Left ventricle myocardium superior (tissue), 1 donor: ENCODE data around the gene TEK. TPM values are rescaled to one million over a fixed set of nuclear protein-coding genes. Genes with fewer than 3 reads are reported as not detected.

Source experiments
- ATAC-seq: fragments of 200-7000 bp; cut with Tn5 transposase; one replicate; pipeline ENCODE4 v1.9.1; 2020; ENCODE audit warnings: mild to moderate bottlenecking, moderate library complexity
- DNase-seq: peaks from one replicate; pipeline ENCODE4 v3.0.0-alpha.2; 2020
- intact Hi-C: fragments of 100-400 bp; cut with micrococcal nuclease; formaldehyde crosslinking; loops from one replicate; pipeline ENCODE4 v1.11.0; 2022
- total RNA-seq: library from RNA; stranded (reverse); fragmentation: NEBNext Ultra II Directional; extraction: Animal tissue kit (Norgen Biotek cat#: 25700); gene quantifications from one replicate; pipeline ENCODE4 v1.2.1, GENCODE V29; 2021
- donor health status: DM: no; HTN: yes; CAD: no; lungs with severe emphysema.

Gene TEK
- total RNA-seq, 1 donor from 2014 or later: 22.2 TPM

DNA sequence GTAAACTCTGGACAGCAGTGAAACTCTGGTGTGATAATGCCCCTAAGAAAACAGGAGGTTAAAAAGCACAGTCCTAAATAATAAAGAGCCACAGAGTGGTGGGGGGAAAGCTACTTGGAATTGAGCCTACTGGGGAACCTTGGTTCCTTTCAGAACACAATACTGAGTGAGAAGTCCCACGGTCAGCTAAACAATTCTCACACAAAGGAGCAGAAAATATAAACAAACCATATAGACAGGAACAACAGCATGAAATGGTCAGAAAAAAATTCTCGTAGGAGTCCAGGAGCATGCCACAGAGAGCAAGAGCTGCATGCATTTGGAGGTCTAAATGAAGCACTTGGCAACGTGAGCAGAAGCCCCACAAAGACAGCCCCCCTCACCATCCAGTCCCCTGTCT lies 56.0 kb downstream of the TEK start:
- no peak for ATAC-seq
- intact Hi-C loops: no loop called here
- DNase-seq: no peak

DNA sequence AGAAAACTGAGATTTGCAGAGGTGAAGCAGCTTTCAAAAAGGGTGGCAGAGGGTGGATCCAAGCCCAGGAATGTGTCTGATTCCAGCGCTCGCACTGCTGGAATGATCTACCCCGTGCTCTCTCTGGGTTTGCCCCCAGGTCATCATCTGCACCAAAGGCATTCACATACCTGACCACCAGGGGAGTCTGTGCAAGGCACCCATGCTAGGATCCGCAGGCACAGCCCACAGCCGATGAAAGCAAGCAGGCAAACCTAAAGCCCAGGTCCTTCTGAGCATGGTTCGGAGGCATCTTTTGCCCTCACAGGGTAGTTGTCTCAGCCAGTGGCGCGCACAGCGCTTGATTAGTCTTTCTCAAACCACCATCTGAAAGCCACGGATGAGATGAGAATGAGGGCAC lies 56.6 kb downstream of the TEK start:
- intact Hi-C loops: no loop called here
- DNase-seq (no peak), ATAC-seq (no peak)

DNA sequence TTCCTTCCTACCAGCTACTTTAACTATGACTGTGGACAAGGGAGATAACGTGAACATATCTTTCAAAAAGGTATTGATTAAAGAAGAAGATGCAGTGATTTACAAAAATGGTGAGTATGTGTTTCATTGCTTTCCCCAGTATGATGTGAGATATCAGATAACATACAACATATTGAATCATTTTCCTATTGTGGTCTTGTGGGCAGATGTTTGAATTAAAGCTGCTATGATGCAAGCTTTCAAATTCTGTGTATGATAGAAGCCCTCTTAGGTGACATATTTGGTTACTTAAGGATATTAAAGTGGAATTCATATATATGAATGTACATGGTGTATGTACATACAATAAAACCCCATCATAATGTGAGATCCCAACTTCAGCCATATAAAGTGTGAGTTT lies 59.5 kb downstream of the TEK start:
- DNase-seq (no peak), ATAC-seq (no peak)
- intact Hi-C loops: no loop called here

DNA sequence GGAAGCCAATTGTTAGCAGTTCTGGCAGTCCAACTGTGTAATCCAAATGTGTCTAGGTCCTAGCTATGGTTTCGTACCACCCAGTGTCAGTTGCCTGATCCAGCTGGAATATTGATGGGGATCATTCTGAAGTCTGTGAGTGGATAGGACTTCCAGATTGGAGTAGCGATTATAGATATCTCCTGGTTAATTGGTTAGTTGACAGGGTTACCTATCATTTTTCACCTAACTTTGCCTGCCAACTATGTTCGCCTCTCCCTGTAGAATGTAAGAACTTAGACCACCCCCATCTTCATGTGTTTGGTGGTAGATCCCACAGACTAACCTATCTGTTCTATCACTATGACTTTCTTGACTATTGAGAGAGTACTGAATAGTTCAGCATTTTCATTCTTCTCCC lies 59.9 kb downstream of the TEK start:
- no peak for DNase-seq
- intact Hi-C loops: no loop called here
- ATAC-seq: no peak

DNA sequence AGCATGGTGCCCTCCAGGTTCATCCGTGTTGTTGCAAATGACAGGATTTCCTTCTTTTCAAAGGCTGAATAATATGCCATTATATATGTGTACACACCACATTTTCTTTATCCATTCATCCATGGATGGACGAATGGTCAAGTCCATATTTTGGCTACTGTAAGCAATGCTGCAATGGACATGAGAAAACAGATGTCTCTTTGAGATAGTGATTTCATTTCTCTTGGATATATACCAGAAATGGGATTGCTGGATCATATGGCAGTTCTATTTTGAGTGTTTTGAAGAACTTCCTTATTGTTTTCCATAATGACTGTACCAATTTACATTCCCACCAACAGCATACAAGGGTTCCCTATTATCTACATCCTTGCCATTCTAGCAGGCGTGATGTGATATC lies 67.9 kb downstream of the TEK start:
- DNase-seq (no peak), ATAC-seq (no peak)
- intact Hi-C loops: no loop called here

DNA sequence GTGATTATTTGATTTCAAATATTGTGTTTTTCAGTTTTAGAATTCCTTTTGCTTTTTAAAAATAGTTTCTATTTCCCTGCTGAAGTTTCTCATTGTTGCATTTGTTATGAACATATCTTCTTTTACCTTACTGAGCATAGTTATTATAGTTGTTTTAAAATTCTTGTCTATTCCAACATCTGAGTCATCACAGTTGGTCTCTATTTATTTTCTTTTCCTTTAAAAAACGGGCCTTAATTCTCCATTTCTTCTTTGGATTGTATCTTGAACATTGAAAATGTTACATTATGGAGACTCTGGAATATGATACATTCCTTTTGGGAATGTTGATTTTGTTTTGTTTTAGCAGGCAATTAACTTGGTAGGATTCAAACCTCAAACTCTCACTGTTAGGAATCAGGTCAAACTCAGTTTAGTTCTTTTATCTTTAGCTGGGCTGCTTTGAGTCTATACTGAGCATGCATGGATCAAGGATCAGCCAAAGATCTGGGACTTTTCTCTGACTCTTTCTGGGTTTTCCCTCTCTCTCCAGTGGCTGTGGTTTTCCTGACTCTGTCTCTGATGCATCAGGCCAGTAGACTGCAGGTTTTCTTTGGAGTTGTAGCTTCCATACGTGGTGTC lies 70.3 kb downstream of the TEK start:
- no peak for DNase-seq
- no peak for ATAC-seq
- intact Hi-C loops: no loop called here

DNA sequence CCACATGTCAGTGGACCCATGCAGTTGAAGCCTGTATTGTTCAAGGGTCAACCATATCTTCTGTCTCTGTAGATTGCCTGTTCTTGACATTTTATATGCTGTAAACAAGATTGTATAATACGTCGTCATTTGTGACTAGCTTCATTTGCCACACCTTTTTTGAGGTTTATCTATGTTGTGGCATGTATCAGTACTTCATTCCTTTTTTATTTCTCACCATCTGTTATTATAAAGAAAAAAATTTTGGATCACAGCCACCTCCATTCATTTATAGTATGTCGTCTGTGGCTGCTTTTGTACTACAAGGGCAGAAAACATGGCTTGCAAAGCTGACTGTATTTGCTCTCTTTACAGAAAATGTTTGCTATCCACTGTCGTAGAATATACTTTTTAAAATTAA lies 72.4 kb downstream of the TEK start:
- ATAC-seq (no peak), DNase-seq (no peak)
- intact Hi-C loops: no loop called here

DNA sequence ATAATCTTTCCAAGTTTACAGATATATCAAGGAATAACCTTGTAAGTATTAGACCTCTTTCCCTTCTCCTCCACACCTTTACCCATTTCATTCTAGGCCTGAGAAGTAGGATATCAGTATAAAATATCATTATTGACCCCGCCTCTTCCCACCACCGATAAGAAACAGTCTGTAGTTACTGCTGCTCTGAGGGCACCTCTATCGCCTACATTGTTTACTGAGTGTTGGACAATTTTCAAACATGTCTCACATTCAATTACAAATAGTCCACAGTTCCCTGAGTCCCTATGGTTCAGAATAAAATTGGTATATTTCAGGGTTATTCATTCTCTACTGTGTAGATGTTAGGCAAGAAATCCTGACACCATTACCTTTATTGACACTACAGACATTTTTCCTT lies 73.4 kb downstream of the TEK start:
- ATAC-seq (no peak), DNase-seq (no peak)
- intact Hi-C loops: no loop called here

DNA sequence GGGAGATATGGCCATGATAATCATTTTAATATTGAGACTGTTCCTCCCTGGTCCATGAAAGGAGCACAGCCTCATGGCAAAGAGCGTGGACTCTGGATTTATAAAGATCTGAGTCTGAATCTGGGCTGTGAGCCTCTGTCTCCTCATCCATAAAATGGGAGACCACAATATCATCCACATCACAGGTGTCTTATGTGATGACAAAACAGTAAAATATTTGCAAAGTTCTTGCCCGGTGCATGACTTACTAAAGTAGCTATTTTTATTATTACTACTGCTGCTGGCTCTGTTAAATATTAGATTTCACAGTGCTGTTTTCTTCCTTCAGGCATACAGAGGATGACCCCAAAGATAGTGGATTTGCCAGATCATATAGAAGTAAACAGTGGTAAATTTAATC lies 74.1 kb downstream of the TEK start:
- ATAC-seq (no peak), DNase-seq (no peak)
- intact Hi-C loops: no loop called here

DNA sequence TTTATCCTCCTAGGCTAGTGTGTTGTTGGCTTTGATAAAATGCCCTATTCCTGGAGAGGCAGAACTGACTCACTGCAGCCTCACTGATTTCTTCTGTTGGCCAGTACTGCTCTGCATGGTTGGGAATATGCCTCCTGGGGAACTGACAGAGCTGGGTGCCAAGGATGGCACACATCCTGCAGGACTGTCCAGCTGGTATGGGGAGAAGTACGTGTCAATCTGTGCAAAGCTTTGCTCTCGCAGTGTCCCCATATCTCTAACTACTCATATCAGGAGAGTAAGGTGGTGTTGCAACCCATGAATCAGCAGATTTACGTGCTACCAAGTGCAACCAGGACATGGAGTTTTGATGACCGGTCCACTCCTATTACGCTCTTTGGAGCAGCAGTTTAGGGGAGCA lies 74.7 kb downstream of the TEK start:
- ATAC-seq: no peak
- intact Hi-C loops: no loop called here

DNA sequence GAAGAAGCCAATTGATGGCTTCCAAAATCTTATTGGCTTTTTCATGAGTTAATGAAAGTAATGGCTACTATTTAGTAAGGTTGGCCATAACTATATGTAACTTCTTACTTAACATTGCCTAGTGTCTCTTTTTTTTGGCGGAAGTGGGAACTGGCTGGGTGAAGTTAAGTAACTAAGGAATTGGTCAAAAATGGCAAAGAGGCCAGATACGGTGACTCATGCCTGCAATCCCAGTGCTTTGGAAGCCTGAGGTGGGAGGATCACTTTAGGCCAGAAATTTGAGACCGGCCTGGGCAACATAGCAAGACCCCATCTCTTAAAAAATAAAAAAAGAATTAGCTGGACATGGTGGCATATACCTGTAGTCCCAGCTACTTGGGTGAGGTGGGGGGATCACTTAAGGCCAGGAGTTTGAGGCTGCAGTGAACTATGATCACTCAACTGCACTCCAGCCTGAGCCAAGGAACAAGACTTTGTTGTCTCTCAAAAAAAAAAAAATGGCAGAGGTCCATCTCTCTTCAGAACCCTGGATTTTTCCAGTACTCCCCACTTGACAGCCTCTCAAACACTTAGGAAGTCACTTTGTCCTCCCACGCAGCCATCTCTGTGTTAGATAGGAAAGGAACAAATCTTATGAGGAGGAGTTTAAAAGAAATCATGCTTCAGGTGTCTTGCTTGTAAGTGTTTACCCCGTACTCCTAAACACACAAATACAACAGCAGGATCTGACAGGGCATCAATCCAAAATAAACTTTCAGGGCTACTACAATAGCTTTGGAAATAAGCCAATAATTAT lies 75.7 kb downstream of the TEK start:
- intact Hi-C loops: no loop called here
- no peak for DNase-seq
- peak; percentile 48 for ATAC-seq

More for the DNA sequence above, 74.7 kb downstream of the TEK start:
- no peak for DNase-seq

DNA sequence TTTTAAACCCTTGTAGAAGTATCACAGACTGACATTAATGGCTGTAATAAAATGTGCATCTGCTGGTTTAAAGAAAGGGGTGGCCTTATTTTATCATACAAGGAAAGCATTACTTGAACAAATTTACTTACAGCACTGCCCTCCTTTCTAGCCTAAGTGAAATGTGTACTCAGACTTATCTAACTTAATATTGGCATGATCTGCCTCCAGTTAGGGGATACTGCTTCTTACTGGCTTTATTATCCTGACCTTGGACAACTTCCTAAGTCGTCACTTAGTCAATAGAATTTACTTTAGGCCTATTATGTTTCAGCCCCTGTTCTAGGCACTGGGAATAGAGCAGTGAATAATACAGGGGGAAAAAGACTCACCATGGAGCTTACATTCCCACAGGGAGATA lies 79.4 kb downstream of the TEK start:
- no peak for ATAC-seq
- intact Hi-C loops: no loop called here
- no peak for DNase-seq

DNA sequence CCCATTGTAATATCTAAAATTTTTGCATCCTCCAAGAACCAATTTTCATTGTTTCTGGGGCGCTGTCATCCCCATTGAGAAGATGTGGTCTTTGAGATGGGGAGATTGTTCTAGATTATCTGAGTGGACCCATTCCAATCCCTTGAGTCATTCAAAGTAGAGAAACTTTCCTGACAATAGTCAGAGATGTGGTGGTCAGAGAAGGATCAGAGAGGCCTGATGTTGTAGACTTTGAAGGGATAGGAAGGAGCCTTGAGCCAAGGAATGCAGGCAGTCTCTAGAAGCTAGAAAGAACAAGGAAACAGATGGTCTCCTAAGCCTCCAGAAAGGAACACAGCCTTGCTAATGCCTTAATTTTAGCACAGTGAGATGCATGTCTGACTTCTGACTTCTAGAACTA lies 80.4 kb downstream of the TEK start:
- ATAC-seq (no peak), DNase-seq (no peak)
- intact Hi-C loops: no loop called here

DNA sequence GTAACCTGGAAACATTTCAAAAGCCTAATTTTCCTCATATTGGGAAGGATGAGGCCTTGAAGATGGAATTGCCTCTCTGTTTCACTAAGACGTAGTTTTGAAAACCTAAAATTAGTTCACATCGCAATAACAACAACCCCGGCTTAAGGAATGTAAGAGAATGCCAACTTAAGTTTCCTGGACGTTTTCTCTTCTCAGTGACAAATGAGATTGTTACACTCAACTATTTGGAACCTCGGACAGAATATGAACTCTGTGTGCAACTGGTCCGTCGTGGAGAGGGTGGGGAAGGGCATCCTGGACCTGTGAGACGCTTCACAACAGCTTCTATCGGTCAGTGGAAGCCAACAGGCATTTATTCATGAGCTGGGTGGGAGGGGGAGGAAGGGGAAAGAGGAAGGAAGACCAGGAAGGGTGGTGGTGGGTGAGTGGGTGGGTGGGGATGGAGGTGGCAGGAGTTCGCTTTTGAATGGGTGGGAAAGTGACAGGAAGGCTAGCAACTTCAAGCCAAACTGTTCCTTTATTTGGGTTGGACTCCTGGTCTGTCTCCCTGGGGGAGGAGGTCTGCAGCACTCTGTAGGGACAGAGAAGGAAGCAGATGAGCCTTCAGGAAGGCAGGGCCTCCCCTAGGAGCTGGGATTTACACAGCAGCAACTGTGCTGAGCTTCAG lies 83.4 kb downstream of the TEK start:
- peak; percentile 84 for ATAC-seq

DNA sequence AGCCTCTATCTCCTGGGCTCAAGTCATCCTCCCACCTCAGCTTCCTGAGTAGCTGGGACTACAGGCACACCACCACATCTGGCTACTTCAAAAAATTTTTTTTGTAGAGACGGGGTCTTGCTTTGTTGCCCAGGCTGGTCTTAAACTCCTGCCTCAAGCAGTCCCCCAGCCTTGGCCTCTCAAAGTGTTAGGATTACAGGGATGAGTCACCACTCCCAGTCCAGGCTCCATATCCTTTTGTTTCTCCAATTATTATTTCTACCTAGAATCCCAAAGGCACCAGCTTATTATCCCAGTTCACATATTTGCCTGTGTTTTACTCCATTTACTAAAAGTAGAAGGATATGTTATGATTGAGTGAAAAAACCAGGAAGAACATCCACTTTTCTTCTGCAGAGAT lies 84.9 kb downstream of the TEK start:
- intact Hi-C loops: no loop called here
- ATAC-seq (no peak), DNase-seq (no peak)

More for the DNA sequence above, 83.4 kb downstream of the TEK start:
- peak; percentile 27 for DNase-seq
- intact Hi-C loops: no loop called here

DNA sequence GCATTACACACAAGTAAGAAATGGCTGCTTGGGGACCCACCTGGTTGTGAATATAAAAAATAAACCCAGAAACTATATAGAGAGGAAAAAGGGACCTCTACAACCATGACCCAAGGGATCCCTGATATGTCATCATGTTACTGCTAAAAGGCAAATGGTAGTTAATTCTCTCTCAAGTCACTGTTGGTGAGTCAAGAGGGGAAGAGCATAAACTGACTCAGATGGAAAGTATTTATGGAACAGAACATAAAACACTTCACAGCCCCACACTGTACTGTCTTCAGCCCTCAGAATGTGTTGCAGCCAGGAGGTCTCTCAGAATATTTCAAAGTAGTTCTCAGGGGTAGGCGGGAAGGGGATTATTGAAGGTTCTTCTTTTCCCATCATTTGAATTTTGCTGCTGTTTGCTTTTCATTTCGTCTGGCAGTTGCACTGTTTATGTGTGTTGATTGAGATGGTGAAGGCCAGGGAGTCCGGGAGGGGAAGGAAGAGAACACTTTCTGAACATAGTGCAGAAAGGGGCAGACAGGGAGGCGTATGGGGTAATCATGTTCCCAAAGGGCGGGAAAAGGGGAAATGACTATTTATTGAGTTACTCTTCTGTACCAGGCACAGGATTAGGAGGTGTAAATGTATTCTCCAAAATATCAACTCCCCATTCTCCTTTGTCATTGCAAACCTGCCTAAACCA lies 85.5 kb downstream of the TEK start:
- intact Hi-C loops: no loop called here
- DNase-seq: no peak
- no peak for ATAC-seq

DNA sequence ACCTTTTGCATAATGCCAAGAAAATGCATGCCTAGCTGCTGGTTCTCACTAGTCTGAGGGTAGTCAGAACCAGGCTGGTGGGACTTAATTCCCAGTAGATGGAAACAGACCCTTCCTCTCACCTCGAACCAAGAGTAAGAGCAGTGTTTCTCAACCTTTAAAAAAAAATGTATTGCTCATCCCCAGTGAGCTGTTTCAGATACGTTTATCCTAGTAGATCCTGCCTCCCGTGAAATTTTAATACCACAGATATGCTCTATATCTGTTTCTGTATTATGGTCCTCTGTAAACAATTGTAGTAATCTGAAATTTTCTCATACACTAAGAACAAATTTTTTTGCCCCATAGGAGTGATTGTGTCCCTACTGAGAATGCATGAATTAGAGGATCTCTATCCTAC lies 86.2 kb downstream of the TEK start:
- intact Hi-C loops: no loop called here
- no peak for ATAC-seq
- no peak for DNase-seq

DNA sequence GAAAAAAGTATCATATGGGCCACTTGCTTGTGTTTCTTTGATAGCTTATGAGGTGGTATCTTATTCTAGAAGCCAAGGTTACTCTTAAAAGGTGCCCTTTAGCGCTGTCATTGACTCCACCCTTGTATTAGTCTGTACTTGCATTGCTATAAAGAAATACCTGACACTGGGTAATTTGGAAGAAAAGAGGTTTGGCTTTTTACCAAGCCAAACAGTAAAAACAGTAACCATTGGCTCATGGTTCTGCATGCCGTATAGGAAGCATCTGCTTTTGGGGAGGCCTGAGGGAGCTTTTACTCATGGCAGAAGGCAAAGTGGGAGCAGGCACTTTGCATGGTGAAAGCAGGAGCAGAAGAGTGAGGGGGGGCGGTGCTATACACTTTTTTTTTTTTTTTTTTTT lies 87.4 kb downstream of the TEK start:
- ATAC-seq: no peak
- no peak for DNase-seq
- intact Hi-C loops: no loop called here

DNA sequence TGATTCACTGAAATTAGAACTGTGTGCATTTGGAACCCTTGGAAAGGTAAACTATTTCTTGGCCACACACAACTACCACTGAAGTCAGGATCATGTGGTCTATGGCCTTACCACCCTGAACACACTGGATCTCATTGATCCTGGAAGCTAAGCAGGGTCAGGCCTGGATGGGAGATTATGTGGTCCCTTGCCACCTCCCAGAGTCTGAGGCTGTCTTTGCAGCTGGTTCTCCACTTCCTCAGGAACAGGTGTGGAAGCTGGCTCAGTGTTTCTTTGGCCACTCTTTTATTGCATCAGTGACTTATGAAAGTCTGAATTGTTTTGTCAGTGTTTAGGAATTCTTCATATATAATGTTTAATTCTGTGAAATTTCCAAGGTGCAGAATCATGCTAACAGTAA lies 89.2 kb downstream of the TEK start:
- ATAC-seq: no peak

DNA sequence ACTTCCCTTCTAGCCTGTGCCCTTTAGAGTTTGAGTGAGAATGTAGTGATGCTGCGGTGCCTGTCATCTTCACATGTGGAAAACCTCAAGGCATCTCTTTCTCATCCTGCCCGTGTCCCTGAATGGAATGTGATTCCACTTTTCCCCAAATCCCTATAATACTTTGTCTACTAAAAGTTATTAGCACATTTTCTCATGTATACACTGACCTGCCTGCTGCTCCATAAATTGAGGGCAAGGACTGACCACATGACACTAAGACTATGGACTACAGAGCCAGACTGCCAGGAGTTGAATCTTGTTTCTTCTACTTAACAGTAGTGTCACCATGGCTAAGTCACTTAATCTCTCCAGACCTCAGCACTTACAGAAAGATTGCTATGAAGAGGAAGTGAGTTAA lies 93.0 kb downstream of the TEK start:
- ATAC-seq: no peak
- no peak for DNase-seq
- intact Hi-C loops: loop anchor here (10.0 kb wide), 1 partner anchor 167 kb away; no protein-coding TSS in a partner anchor

More for the DNA sequence above, 89.2 kb downstream of the TEK start:
- DNase-seq: no peak
- intact Hi-C loops: no loop called here
